Measurements from ENCODE around the gene KRTAP12-2.
"Not testable (repeated sequence)": the region's sequence is repeated elsewhere in the genome, so short reads cannot be mapped to it uniquely, and the experiment has no call there.

KRTAP12-2 gene

GRCh38 chr21:44684077-44684476, 17.4 kb upstream of the KRTAP12-2 start:
- DNase-seq: no peak

- no peak for DNase-seq
Observed at GRCh38 chr21:44682580-44683151, 15.9 kb upstream of the KRTAP12-2 start.

GRCh38 chr21:44681861-44682579, 15.3 kb upstream of the KRTAP12-2 start, which contains the start of gene KRTAP12-1:
Gene KRTAP12-1, minus strand, starts transcription at chr21:44682163. Its CDS starts 40 bp downstream, at chr21:44682123.
- DNase-seq: no peak

- no peak for DNase-seq
Observed at GRCh38 chr21:44681152-44681551, 14.4 kb upstream of the KRTAP12-2 start.

- DNase-seq: no peak
Observed at GRCh38 chr21:44677881-44678280, 11.2 kb upstream of the KRTAP12-2 start.

- DNase-seq: no peak
Observed at GRCh38 chr21:44671911-44672310, 5.2 kb upstream of the KRTAP12-2 start.

- no peak for DNase-seq
Observed at GRCh38 chr21:44670642-44671432, 4.1 kb upstream of the KRTAP12-2 start.

GRCh38 chr21:44667612-44668011, 885 bp upstream of the KRTAP12-2 start:
- no peak for DNase-seq

GRCh38 chr21:44664691-44665090, 2.0 kb downstream of the KRTAP12-2 start:
- DNase-seq: no peak

- not testable (repeated sequence) for DNase-seq
Observed at GRCh38 chr21:44661567-44661966, 5.2 kb downstream of the KRTAP12-2 start.

- no peak for DNase-seq
Observed at GRCh38 chr21:44658913-44659595, 7.7 kb downstream of the KRTAP12-2 start.

- no peak for DNase-seq
Observed at GRCh38 chr21:44658541-44658910, 8.2 kb downstream of the KRTAP12-2 start.

- no peak for DNase-seq
Observed at GRCh38 chr21:44657635-44658540, 8.8 kb downstream of the KRTAP12-2 start, which contains the start of gene KRTAP12-3. Gene KRTAP12-3, plus strand, starts transcription at chr21:44657932. Its CDS starts 48 bp downstream, at chr21:44657980.

- no peak for DNase-seq
Observed at GRCh38 chr21:44656868-44657267, 9.9 kb downstream of the KRTAP12-2 start.

GRCh38 chr21:44654576-44655175, 12.1 kb downstream of the KRTAP12-2 start, which contains the start of gene KRTAP12-4:
Gene KRTAP12-4, minus strand, starts transcription at chr21:44654659. Its CDS starts 45 bp downstream, at chr21:44654614.
- DNase-seq: no peak

GRCh38 chr21:44653656-44654575, 12.8 kb downstream of the KRTAP12-2 start:
- DNase-seq: no peak

- DNase-seq: no peak
Observed at GRCh38 chr21:44653123-44653522, 13.6 kb downstream of the KRTAP12-2 start.

- DNase-seq: no peak
Observed at GRCh38 chr21:44650973-44651675, 15.6 kb downstream of the KRTAP12-2 start.

GRCh38 chr21:44650265-44650972, 16.3 kb downstream of the KRTAP12-2 start:
- no peak for DNase-seq

Measured in T1000 (cell line).